ENCODE results near the gene TSFM. TPM values are rescaled to one million over a fixed set of nuclear protein-coding genes. Genes with fewer than 3 reads are reported as not detected.

TSFM gene
- total and polyA plus RNA-seq, 2 of the 4 experiments (the other 2 are of a cell fraction), result 11.5 to 14.0 TPM

- Histone ChIP-seq H2AFZ (replicated peaks; ENCODE audit: low read length, poor library complexity) (no peak overlapping the region), H3K23ac (ENCODE audit: low read depth, low read length) (no peak overlapping the region), H3K9me3 (ENCODE audit: control insufficient read depth, insufficient read depth, low read length) (no peaks in the 10 kb centered on the region; the same call in 1 of the 2 replicates), H3K4ac (ENCODE audit: low read depth, low read length) (no peak overlapping the region), H4K5ac (ENCODE audit: low read depth, low read length) (no peak overlapping the region), H3K18ac (ENCODE audit: low read depth, low read length) (no peak overlapping the region), H2BK120ac (ENCODE audit: low read depth, low read length) (no peak overlapping the region), H3K9me1 (ENCODE audit: insufficient read depth, low read length) (no peaks in the 10 kb centered on the region), H4K8ac (ENCODE audit: low read depth in 2 of 2, low read length in 2 of 2) (no peak overlapping the region), H2BK15ac (ENCODE audit: low read depth, low read length) (no peak overlapping the region), H3K14ac (replicated peaks; ENCODE audit: low read depth, low read length) (no peak overlapping the region), H3K79me1 (ENCODE audit: low read depth in 1 of 2, low read length in 2 of 2) (no peaks in the 10 kb centered on the region), H4K20me1 (ENCODE audit: insufficient read depth, low read length) (0 out of 2 replicates have a peak, but pooled peaks cover 10% of the 10 kb centered on the region), H3K4me1 (ENCODE audit: control insufficient read depth, insufficient read depth, low read length) (0 out of 2 replicates have a peak, but pooled peaks cover 3% of the 10 kb centered on the region), H3K27ac (ENCODE audit: insufficient read depth, low read length) (no peak overlapping the region), H3K27me3 (ENCODE audit: control insufficient read depth, insufficient read depth, low read length) (peaks cover 75% of the 10 kb centered on the region), H3K36me3 (ENCODE audit: control insufficient read depth, insufficient read depth, low read length) (no peaks in the 10 kb centered on the region), H2BK5ac (ENCODE audit: low read depth, low read length, poor library complexity, severe bottlenecking) (no peak overlapping the region), H2AK9ac (replicated peaks; ENCODE audit: low read depth, low read length, poor library complexity) (no peak overlapping the region), H3K56ac (ENCODE audit: extremely low read depth, insufficient read depth, low read length) (no peak overlapping the region), H2AK5ac (ENCODE audit: low read depth, low read length) (no peak overlapping the region), H4K91ac (ENCODE audit: insufficient read depth, low read depth, low read length) (no peak overlapping the region), H3K4me3 (ENCODE audit: insufficient read depth, low read depth, low read length) (no peak overlapping the region), H3K4me2 (ENCODE audit: low read depth, low read length) (no peak overlapping the region), H3K9ac (ENCODE audit: low read depth, low read length) (no peak overlapping the region), H2BK20ac (ENCODE audit: low read depth, low read length) (no peak overlapping the region)
- dilution Hi-C loops (cut with HindIII; ENCODE audit: low sequenced_read_pairs, unreplicated experiment), result no loop called here
- 67% methylated on average over 3 of the region's 6 CpGs; no CpG with 5 or more reads in 1 of the 2 experiments for WGBS, 2 experiments (ENCODE audit: extremely low coverage in 2 of 2, insufficient read length in 1 of 2)
- no TSS peak for BruUV-seq (replicated peaks)
- POLR2A ChIA-PET (ENCODE audit: unreplicated experiment), result no interaction called here
- intact Hi-C loops (cut with micrococcal nuclease), result no loop called here
- no peak for ATAC-seq (ENCODE audit: low read depth)
- DNase-seq, result no peak
- in situ Hi-C loops (cut with MboI; ENCODE audit: low sequenced_read_pairs), result loop anchor here (10.0 kb wide), 1 partner anchor 149 kb away; no protein-coding TSS in a partner anchor
- TF ChIP-seq RAD21 (IDR thresholded peaks at IDR 0.05; ENCODE audit: low read length) (no peak), FOS (IDR thresholded peaks at IDR 0.05; ENCODE audit: low read depth, low read length) (no peak), CEBPB (IDR thresholded peaks at IDR 0.05; ENCODE audit: low read depth, low read length) (no peak), CTCF (conservative IDR thresholded peaks at IDR 0.05; ENCODE audit: low read depth, low read length) (no peak), USF2 (IDR thresholded peaks at IDR 0.05; ENCODE audit: low read depth, low read length) (no peak), RCOR1 (IDR thresholded peaks at IDR 0.05; ENCODE audit: insufficient replicate concordance, low read length) (no peak), MAFK (IDR thresholded peaks at IDR 0.05; ENCODE audit: low read depth, low read length) (no peak), SMC3 (IDR thresholded peaks at IDR 0.05; ENCODE audit: low read depth, low read length) (no peak), MXI1 (IDR thresholded peaks at IDR 0.05; ENCODE audit: borderline replicate concordance, low read depth, low read length) (no peak), NFE2L2 (IDR thresholded peaks at IDR 0.05; ENCODE audit: low read depth, low read length) (no peak)
- CTCF ChIA-PET, result no interaction called here
Observed at GRCh38 chr12:57733928-57734327, 48.7 kb upstream of the TSFM start.
